HG03354 (cell line): ENCODE results near the gene DSG2.

Experiments
- ATAC-seq: cut with Tn5 transposase; IDR thresholded peaks from one replicate; pipeline ENCODE4 v1.9.1; 2021; ENCODE audit warnings: mild to moderate bottlenecking; ENCODE audit not compliant: unreplicated experiment, poor library complexity, severe bottlenecking

The DSG2 gene

GRCh38 chr18:31581498-31582197 lies 83.7 kb downstream of the DSG2 start:
- no peak for ATAC-seq

GRCh38 chr18:31583185-31583854 lies 85.3 kb downstream of the DSG2 start:
- ATAC-seq: no peak

GRCh38 chr18:31585991-31586390 lies 88.0 kb downstream of the DSG2 start:
- no peak for ATAC-seq

GRCh38 chr18:31586616-31587015 lies 88.6 kb downstream of the DSG2 start:
- no peak for ATAC-seq

- ATAC-seq: no peak
Observed at GRCh38 chr18:31587529-31587928, 89.6 kb downstream of the DSG2 start.

- no peak for ATAC-seq
Observed at GRCh38 chr18:31590570-31590969, 92.6 kb downstream of the DSG2 start.

- no peak for ATAC-seq
Observed at GRCh38 chr18:31591113-31591512, 93.1 kb downstream of the DSG2 start.

GRCh38 chr18:31591628-31592027 lies 93.7 kb downstream of the DSG2 start, which contains the start of gene TTR:
TTR (plus strand) TSS chr18:31591877; CDS start chr18:31591903, 26 bp downstream.
- ATAC-seq: no peak

- no peak for ATAC-seq
Observed at GRCh38 chr18:31592506-31593157, 94.7 kb downstream of the DSG2 start.

- no peak for ATAC-seq
Observed at GRCh38 chr18:31595121-31595771, 97.3 kb downstream of the DSG2 start.

- ATAC-seq: no peak
Observed at GRCh38 chr18:31596081-31596872, 98.3 kb downstream of the DSG2 start.

GRCh38 chr18:31598021-31598805 lies 100.2 kb downstream of the DSG2 start:
- ATAC-seq: no peak
